Astrocyte (in vitro differentiated cells and primary cell): Measurements from ENCODE around the gene VWA8.

Experiments
- CTCF ChIP-seq: IDR thresholded peaks from 2 replicates; pipeline ENCODE4 v1.5.1; 2011; ENCODE audit warnings: low read depth, mild to moderate bottlenecking, inconsistent platforms, low read length, moderate library complexity; ENCODE audit not compliant: insufficient read depth
- EZH2 ChIP-seq: IDR thresholded peaks from 2 replicates; pipeline ENCODE4 v1.6.1; 2012; ENCODE audit warnings: mild to moderate bottlenecking, low read length, inconsistent platforms; ENCODE audit not compliant: insufficient read depth

GRCh38 chr13:41639237-41639904 is 321.5 kb downstream of the VWA8 start:
- no peak for TF ChIP-seq CTCF
- TF ChIP-seq EZH2: no peak
